Measurements from ENCODE around the gene ARHGEF4.
"Not testable (repeated sequence)": the region's sequence is repeated elsewhere in the genome, so short reads cannot be mapped to it uniquely, and the experiment has no call there.

ARHGEF4 gene

DNA sequence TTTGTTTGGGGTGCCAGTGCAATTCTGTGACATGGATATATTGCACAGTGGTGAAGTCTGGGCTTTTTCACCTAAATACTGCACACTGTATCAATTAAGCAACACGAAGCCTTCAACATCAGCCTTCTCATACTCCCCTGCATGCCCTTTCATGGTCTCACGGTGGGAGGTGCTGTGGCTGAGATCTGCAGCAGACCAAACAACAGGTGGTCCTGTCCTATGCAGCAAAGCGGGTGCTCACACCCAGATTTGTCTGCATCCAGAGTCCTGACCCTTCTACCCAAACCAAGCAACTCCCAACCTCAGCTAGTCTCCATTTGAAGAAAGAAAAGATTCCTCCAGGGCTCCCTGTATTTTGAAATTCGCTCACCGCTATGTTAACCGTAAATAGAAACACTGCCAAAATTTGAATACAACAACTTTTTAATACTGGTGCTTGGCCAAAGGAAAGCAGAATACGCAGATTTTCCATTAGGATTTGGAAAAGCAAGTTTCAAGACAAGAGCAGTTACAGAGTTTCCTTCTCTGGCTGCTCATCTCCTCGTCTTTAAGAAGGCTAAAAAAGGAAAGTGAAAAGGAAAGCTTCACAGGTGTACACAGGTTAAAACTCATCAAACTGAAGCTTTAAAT is 221.6 kb downstream of the ARHGEF4 start:
- DNase-seq = no peak

DNA sequence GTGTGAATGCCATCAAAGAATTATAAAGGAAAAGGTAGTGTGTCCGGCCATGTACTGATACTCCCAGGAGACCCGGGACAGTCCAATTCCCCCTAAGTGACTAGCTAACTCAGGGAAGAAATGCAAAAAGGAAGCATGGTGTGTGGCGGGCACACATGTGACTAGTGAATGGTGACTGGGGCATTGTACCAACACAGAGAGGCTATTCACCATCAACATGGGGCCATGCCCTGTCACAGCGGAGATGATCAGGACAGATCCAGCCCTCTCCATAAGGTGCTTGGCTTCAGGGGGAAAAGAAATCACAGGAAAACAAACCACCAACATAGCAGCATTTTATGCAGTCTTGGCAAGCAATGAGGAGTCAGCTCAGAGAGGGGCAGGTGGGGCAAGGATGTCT is 222.2 kb downstream of the ARHGEF4 start:
- no peak for DNase-seq

DNA sequence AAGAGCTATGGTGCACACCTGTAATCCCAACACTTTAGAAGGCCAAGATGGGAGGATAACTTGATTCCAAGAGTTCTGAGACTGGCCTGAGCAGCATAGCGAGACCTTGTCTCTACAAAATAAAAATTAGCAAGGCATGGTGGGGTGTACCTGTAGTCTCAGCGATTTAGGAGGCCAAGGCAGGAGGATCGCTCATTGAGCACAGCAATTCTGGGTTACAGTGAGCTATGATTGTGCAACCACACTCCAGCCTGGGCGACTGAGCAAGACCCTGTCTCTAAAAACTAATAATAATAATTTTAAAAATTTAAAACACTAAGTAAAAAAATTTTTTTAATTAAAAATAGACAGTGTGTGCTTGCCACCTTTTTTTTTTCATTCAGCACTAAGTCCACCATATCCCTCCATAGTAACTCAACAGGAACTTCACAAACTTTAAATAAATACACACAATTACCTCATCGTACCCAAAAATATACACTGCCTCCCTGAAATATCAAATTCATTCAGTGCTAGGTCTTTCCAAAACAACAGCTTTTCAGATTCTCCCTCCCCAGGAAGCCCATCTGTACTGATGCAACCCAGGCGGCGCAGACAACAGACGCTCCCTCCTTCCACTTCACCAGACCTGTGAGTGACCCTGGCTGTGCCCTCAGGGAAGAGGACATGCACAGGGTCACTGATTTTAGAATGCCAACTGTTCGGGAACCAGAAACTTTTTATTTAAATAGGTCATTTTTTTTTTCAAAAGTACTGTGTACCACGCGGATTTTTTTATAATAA is 227.0 kb downstream of the ARHGEF4 start:
- DNase-seq = no peak

DNA sequence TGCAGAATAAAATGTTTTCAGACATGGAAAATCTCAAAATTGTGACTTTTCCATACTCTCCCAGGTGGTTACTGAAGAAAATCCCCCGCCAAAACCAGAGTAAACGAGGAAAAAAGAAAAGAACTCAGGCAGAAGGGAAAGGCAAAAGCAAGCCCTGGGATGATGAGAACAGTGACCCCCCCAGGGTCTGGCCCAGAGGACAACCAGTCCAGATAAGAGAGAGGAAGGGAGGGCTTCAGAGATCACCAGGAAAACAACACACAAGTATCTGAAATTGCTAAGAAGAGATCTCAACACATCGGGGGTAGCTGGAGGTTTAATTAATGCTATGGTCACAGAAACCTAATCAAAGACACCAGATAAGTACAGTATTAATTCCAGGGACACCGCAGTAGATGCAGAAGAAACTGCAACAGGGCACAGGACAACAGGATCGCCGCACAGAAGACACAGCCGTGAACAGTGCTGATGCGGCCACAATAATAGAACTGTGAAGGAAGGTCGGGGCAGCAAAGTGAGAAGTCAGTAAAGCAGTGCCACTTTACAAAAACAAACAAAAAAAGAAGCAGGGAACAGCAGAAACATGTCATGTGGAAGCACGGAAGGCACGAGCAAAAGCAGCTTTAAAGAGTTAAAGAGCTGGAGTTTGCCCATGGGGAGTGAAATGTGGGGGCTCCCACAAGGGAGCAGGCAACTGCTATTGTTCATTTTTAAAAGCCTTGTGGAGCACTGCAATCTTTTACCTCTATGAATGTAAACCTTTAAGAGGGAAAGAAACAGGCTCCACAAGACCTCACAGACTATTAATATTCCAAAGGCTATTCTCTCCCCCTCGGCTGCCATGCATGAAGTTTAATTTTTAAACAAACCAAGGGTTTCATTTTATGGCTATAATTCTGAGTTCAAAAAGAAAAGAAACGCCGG is 228.1 kb downstream of the ARHGEF4 start:
- no peak for DNase-seq

DNA sequence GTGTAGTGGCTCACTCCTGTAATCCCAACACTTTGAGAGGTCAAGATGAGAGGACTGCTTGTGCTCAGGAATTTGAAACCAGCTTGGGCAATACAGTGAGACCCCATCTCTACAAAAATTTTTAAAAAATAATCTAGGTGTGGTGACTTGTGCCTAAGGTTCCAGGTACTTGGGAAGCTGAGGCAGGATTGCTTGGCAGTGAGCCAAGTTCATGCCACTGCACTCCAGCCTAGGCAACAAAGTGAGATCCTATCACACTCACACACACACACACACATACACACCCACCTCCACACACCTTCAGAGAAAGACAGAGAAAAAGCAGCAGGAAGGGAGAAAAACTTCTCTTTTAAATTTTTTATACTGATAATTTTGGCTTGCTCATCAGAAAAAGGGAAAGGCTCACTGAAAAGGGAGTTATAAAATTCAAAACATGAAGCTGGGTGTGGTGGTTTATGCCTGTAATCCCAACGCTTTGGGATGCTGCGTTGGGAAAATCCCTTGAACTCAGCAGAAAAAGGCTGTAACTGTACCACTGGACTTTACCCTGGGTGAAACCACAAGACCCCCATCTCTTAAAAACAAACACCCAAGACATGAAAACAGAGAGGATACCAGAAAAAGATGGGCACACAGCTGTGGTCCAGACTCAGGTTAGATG is 230.9 kb downstream of the ARHGEF4 start:
- no peak for DNase-seq

DNA sequence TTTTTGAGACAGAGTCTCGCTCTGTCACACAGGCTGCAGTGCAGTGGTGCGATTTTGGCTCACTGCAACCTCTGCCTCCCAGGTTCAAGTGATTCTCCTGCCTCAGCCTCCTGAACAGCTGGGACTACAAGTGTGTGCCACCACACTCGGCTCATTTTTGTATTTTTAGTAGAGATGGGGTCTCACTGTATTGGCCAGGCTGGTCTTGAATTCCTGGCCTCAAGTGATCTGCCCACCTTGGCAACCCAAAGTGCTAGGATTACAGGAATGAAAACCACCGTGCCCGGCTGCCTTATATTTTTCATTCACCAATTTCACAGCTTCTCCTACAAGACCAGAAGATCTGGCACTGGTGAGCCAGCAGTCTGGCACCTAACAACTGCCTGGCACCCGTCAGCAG is 231.5 kb downstream of the ARHGEF4 start:
- DNase-seq = not testable (repeated sequence)

DNA sequence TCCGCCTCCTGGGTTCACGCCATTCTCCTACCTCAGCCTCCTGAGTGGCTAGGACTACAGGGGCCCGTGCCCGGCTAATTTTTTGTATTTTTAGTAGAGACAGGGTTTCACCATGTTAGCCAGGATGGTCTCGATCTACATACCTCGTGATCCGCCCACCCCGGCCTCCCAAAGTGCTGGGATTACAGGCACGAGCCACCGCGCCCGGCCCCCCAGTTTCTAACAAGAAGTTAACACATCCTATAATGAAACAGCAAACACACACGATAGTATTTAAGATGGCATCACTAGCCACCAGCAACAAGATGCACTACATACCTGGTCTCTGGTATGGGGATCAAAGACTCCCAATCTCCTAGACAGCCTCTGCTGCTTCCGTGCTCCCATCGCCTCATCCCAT is 238.9 kb downstream of the ARHGEF4 start:
- DNase-seq = not testable (repeated sequence)

DNA sequence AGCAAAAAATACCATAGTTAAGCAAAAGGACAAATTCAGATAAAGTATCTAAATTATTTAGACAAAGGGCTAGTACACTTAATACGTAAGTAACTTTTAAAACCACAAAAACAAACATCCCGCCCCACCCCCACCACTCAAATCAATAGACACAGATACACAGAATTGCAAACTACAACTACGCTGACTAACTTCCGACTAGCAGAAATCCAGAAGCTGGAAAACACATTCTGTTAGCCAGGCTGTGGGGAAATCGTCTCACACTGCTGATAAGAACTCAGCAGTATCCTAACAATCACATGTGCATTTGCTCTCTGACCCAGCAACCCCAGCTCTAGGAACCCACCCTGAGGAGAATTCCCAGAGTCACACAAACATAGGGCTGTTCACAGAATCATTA is 240.0 kb downstream of the ARHGEF4 start:
- DNase-seq = no peak

DNA sequence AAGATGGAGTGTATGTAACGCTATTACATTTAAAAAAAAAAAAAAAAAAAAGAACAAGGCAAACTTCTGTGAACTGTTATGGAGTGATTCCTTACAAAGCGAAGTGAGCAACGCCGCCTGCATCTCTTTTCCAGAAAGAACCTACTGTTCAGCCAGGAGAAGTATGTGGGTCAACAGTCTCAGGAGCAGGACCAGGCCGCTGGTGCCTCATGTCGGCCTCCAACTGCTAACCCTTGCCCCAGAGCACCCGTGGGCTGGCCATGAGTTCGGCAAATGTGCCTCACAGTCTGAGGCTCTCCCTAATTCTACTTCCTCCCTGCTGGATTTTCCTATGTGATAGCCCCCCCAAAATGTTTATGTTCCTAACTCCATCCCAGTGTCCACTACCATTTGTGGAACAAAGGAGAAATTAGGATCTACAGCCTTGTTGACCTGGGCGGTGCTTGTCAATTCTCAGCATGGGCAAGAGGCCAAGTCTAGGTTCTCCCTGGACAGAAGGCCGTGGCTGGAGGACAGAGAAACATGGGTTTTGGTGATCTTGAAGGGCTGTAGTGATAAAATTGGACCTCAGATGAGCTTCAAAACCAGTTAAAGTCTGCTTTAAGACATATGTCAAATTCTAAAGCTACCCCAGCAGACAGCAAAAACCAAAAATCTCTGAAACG is 240.6 kb downstream of the ARHGEF4 start:
- DNase-seq = no peak

DNA sequence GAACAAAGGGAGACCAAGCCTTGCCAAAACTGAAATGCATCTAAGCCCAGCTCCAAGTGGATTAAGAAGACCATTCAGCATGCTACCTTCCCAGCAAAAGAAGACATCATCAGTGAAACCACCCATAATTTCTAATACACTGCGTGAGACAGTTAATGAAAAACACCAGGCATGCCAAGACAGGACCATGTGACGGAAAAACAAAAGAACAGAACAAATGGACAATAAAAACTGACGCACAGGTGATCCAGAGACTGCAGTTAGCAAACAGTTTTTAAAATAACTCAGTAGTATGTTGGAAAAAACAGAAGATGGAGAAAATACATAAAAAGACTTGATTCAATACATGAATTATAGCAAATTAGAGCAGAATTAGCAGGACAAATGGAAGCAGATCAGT is 241.3 kb downstream of the ARHGEF4 start:
- no peak for DNase-seq

DNA sequence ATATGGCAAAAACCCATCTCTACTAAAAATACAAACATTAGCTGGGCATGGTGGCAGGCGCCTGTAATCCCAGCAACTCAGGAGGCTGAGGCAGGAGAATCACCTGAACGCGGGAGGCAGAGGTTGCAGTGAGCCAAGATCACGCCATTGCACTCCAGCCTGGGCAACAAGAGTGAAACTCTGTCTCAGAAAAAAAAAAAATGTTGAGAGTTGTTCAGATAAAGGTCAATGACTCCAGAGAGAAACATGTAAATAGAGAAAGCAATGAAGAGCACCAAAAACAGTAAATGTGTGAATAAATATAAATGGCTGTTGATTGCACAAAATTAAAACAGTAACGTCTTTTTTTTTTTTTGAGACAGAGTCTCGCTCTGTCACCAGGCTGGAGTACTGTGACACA is 243.2 kb downstream of the ARHGEF4 start:
- not testable (repeated sequence) for DNase-seq

DNA sequence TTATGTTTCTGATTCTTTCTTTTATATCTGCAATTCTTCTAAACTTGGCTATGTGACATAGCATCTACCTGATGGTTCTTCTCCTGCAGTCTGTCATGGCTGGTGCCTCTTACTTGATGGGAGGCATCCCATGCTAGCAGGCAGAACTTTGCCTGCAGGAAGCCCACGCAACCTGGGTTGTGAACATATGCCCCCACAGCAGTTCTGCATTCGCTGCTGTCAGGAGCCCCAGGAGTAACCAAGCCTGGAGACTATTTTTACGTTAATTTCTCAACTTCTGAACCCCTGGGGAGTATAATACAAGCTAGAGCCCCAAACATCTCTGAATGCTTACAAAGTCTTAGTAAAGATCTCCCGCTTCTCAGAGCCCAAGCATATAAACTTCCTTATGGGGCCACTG is 244.5 kb downstream of the ARHGEF4 start:
- DNase-seq = no peak

DNA sequence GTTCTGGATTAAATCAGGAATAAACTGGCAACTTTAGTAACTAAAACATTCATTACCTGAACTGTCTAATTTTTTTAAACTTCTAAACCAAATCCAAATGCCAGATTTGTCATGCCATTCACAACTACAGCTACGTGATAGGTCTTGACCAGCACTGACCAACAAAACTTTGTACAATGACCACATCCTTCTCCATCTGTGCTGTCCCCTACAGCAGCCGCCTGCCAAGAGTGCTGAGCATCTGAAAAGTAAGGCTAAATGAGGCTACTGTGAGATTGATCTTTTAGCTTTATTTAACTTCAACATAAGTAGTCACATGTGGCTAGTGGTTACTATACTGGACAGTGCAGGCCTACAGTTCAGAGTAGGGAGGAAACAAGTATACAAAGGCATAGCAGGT is 248.9 kb downstream of the ARHGEF4 start:
- no peak for DNase-seq

DNA sequence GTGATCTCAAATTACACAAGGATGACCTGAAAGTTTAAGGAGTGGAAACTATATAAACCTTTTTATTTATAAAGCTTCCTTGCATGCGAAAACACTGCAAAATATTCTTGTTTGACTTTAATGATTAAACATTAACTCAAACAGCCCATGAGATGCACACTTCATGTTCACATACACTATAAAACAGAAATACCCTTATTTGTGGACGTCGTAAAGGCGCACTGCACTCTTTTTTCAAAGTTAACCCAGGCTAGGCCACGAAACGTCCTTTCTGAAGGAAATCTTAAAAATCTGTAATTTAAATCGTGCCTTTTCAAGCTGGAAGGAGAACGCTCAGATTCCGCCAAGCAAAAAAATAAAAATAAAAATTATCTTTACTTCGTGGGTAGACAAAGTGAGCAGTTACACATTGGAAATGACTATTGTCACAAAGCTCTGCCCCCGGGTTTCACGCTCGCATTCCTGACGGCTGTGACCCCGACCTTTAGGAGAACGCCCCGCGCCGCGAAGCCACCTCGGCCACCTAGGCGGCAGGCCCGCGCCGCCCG is 255.8 kb downstream of the ARHGEF4 start:
- DNase-seq = no peak

DNA sequence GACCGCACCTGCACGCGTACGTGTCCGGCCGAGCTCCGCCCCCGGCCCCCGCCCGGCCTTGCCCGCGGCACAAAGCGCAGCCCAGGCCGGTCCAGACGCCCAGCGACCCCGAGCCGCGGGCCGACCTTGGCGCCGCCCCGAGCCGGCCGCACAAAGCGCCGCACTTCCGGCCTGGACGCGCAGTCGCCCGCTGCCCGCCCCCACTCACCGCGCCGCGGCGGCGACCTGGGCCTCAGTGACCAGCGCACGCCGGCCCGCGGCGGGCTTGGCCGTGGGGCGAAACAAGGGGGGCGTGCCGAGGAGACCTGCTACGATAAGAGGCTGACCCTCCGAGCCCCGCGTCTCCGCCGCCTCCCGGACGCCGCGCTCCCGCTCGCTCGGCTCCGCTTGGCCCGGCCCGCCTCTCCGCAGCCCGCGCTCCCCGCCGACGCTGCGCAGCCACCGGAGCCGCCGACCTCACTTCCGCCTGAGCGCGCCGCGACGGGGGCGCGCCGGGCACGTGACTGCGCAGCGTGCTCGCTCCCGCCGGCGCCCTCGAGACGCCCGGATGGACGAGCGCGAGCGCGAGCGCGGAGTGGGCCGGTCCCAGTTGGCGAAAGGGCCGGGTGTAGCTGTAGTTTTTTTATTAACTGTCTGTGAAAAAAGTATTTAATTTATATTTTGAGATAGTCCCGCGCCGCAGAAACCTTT is 256.4 kb downstream of the ARHGEF4 start, which contains the start of gene FAM168B:
Gene FAM168B, minus strand, starts transcription at position 455 of the 690 bp plus-strand sequence. CDS start 10,814 bp downstream, outside the sequence.
- DNase-seq = peak; percentile 84

DNA sequence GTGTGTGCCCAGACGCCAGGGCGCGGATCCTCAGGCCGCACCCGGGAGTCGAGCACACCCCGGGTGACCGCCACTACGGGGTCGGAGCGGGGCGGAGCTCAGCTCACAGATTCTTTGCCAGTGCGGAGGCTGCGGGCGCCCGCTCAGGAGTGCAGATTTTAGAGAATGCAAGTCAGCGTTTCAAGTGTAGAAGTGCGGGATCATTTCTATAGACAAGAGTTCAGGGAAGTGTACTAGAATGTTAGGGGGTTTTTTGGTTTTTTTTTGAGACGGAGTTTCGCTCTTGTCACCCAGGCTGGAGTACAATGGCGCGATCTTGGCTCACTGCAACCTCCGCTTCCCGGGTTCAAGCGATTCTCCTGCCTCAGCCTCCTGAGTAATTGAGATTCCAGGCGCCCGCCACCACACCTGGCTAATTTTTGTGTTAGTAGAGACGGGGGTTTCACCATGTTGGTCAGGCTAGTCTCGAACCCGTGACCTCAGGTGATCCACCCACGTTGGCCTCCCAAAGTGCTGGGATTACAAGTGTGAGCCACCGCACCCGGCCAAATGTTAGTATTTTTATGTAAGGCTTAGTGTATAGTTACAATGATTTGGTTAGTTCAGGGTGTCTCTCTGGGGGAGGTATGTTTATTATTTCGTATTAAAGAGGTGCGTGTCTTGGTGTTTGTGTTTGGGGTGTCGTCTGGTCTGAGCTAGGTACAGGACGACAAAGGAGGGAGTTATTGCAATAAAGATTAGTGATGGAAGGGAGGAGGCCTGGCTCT is 257.2 kb downstream of the ARHGEF4 start:
- DNase-seq = no peak

DNA sequence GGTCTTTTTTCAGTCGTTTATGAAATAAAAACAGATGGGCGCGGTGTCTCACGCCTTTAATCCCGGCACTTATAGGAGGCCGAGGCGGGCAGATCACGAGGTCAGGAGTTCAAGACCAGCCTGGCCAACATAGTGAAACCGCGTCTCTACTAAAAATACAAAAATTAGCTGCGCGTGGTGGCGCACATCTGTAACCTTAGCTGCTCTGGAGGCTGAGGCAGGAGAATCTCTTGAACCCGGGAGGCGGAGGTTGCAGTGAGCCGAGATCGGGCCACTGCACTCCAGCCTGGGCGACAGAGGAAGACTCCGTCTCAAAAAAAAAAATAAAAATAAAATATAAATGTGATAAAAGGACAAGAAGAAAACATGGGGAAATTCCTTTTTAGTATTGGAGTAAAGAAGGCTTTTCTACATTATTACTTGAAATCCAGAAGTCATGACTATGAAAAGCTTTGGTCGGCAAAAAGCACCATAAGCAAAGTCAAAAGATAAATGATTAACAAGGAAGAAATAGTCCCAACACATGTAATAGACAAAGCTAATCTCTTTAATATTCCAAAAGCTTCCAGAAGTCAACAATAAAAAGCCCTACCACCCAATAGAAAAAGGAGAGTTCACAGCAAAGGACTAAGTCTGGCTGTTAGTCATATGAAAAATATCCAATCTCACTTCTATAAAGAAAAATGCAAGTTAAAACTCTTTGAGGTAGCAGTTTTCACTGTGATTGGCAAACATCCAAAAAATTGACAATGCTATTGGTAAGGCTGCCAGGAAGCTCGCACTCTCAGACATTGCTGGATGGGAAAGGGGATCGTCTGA is 258.0 kb downstream of the ARHGEF4 start:
- DNase-seq = no peak

Measured in activated CD4-positive, alpha-beta T cell treated with anti-CD3 and anti-CD28 coated beads for 1 hour (primary cell).